ENCODE measurements around the gene RASAL2. TPM values are rescaled to one million over a fixed set of nuclear protein-coding genes. Genes with fewer than 3 reads are reported as not detected.

Gene RASAL2
- polyA plus RNA-seq, 2 of the 4 experiments (the other 2 are of a cell fraction) = 7.1 to 17.6 TPM

- Histone ChIP-seq H3K4me1 (peaks cover 5% of the 10 kb centered on the region; the same call in 1 of the 3 replicates), H3K4me3 (no peak overlapping the region), H3K27ac (no peak overlapping the region), H3K9me3 (no peaks in the 10 kb centered on the region), H3K4me2 (no peak overlapping the region)
- TF ChIP-seq RAD21 (conservative IDR thresholded peaks at IDR 0.05 in 1 of 2, IDR thresholded peaks at IDR 0.05 in 1 of 2) (no peak), POLR2A (IDR thresholded peaks at IDR 0.05; ENCODE audit: low read length) (no peak), JUN (IDR thresholded peaks at IDR 0.05) (no peak), USF2 (IDR thresholded peaks at IDR 0.05) (no peak), KDM1A (IDR thresholded peaks at IDR 0.05; ENCODE audit: low read depth) (no peak), NFE2L2 (conservative IDR thresholded peaks at IDR 0.05; ENCODE audit: low read length) (no peak), JUNB (IDR thresholded peaks at IDR 0.05) (no peak), KDM5A (IDR thresholded peaks at IDR 0.05) (no peak), FOXS1 (CRISPR knock-in tag; IDR thresholded peaks at IDR 0.05) (no peak), PHF8 (IDR thresholded peaks at IDR 0.05; ENCODE audit: borderline replicate concordance, low read depth) (no peak)
- TF ChIP-seq, protein P1, sequence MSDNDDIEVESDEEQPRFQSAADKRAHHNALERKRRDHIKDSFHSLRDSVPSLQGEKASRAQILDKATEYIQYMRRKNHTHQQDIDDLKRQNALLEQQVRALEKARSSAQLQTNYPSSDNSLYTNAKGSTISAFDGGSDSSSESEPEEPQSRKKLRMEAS (IDR thresholded peaks at IDR 0.05) = no peak
- ATAC-seq (no peak), FAIRE-seq (no peak), DNase-seq (ENCODE audit: low read depth in 1 of 2, low spot score in 1 of 2) (no peak)
- POLR2A ChIA-PET = no interaction called here
- CTCF ChIA-PET = no interaction called here
These were observed 302.9 kb downstream of the RASAL2 start for GRCh38 chr1:178396789-178397188.

DNA sequence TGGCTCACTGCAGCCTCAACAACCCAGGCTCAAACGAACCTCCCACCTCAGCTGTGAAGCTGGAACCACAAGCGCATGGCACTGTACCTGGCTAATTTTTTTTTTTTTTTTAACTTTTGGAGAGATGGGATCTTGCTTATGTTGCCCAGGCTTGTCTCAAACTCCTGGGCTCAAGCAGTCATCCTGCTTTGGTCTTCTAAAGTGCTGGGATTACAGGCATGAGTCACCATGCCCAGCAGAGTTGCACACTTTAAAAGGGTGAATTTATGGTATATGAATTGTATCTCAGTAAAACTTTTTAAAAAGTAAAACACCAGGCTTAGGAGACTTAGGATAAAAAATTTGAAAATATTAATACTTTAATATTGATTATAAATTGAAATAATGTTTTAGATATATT is 303.8 kb downstream of the RASAL2 start:
- no peak for TF ChIP-seq FOXS1 (CRISPR knock-in tag; IDR thresholded peaks at IDR 0.05)
- TF ChIP-seq CBX2 (IDR thresholded peaks at IDR 0.05; ENCODE audit: borderline replicate concordance, low read depth) = no peak
- TF ChIP-seq JUNB (IDR thresholded peaks at IDR 0.05) = no peak
- no peak for TF ChIP-seq PHF8 (IDR thresholded peaks at IDR 0.05; ENCODE audit: borderline replicate concordance, low read depth)
- TF ChIP-seq, protein P1 (IDR thresholded peaks at IDR 0.05) = no peak
- TF ChIP-seq RAD21 (conservative IDR thresholded peaks at IDR 0.05 in 1 of 2, IDR thresholded peaks at IDR 0.05 in 1 of 2) = no peak
- TF ChIP-seq KDM5A (IDR thresholded peaks at IDR 0.05) = no peak
- ChIA-PET POLR2A (no interaction called here), CTCF (no interaction called here)
- Histone ChIP-seq H3K9me3 (no peaks in the 10 kb centered on the region), H3K4me2 (no peak overlapping the region), H3K4me1 (peaks cover 5% of the 10 kb centered on the region; the same call in 1 of the 3 replicates), H3K4me3 (no peak overlapping the region), H3K27ac (no peak overlapping the region)
- FAIRE-seq (no peak), DNase-seq (ENCODE audit: low read depth in 1 of 2, low spot score in 1 of 2) (peak in 1 of 2 experiments; percentile 9), ATAC-seq (no peak)
- 65% methylated on average over 2 of the region's 2 CpGs for WGBS (ENCODE audit: missing lambda C conversion rate)

- FAIRE-seq (no peak), DNase-seq (ENCODE audit: low read depth in 1 of 2, low spot score in 1 of 2) (no peak), ATAC-seq (no peak)
- Histone ChIP-seq H3K9me3 (no peaks in the 10 kb centered on the region), H3K27ac (peak overlapping the region in 1 of 2 experiments; percentile 35; a peak in 1 of 6 replicates), H3K4me1 (peaks cover 5% of the 10 kb centered on the region; the same call in 1 of the 3 replicates), H3K4me2 (no peak overlapping the region), H3K4me3 (no peak overlapping the region)
- POLR2A ChIA-PET = no interaction called here
- CTCF ChIA-PET = no interaction called here
- TF ChIP-seq GATA3 (IDR thresholded peaks at IDR 0.05; ENCODE audit: borderline replicate concordance) = no peak
- no peak for TF ChIP-seq RARB (CRISPR knock-in tag; IDR thresholded peaks at IDR 0.05)
- no peak for TF ChIP-seq EHMT2 (IDR thresholded peaks at IDR 0.05; ENCODE audit: low read depth)
- TF ChIP-seq, protein P2, sequence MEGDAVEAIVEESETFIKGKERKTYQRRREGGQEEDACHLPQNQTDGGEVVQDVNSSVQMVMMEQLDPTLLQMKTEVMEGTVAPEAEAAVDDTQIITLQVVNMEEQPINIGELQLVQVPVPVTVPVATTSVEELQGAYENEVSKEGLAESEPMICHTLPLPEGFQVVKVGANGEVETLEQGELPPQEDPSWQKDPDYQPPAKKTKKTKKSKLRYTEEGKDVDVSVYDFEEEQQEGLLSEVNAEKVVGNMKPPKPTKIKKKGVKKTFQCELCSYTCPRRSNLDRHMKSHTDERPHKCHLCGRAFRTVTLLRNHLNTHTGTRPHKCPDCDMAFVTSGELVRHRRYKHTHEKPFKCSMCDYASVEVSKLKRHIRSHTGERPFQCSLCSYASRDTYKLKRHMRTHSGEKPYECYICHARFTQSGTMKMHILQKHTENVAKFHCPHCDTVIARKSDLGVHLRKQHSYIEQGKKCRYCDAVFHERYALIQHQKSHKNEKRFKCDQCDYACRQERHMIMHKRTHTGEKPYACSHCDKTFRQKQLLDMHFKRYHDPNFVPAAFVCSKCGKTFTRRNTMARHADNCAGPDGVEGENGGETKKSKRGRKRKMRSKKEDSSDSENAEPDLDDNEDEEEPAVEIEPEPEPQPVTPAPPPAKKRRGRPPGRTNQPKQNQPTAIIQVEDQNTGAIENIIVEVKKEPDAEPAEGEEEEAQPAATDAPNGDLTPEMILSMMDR (IDR thresholded peaks at IDR 0.05) = no peak
- TF ChIP-seq, protein P3, sequence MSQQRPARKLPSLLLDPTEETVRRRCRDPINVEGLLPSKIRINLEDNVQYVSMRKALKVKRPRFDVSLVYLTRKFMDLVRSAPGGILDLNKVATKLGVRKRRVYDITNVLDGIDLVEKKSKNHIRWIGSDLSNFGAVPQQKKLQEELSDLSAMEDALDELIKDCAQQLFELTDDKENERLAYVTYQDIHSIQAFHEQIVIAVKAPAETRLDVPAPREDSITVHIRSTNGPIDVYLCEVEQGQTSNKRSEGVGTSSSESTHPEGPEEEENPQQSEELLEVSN (IDR thresholded peaks at IDR 0.05; ENCODE audit: borderline replicate concordance, low read depth) = no peak
- TF ChIP-seq NR3C1 (IDR thresholded peaks at IDR 0.05) = no peak
- no peak for TF ChIP-seq JUNB (IDR thresholded peaks at IDR 0.05)
- no peak for TF ChIP-seq USF2 (IDR thresholded peaks at IDR 0.05)
- no peak for TF ChIP-seq CHD2 (IDR thresholded peaks at IDR 0.05; ENCODE audit: low read length, partially characterized antibody)
- TF ChIP-seq CHD4 (IDR thresholded peaks at IDR 0.05; ENCODE audit: borderline replicate concordance) = no peak
- TF ChIP-seq RFX5 (IDR thresholded peaks at IDR 0.05) = no peak
- 92% methylated on average over 4 of the region's 4 CpGs for WGBS (ENCODE audit: missing lambda C conversion rate)
These were observed 305.3 kb downstream of the RASAL2 start for GRCh38 chr1:178399177-178399728.

Measured in A549 (cell line).